OCI-M2 (cell line): ENCODE results near the gene CCDC86.

Experiments used
- DNase-seq: peaks from one replicate; lab custom pipeline; 2025; ENCODE audit not compliant: unreplicated experiment; lab: John Stamatoyannopoulos, UW

Gene CCDC86

DNA sequence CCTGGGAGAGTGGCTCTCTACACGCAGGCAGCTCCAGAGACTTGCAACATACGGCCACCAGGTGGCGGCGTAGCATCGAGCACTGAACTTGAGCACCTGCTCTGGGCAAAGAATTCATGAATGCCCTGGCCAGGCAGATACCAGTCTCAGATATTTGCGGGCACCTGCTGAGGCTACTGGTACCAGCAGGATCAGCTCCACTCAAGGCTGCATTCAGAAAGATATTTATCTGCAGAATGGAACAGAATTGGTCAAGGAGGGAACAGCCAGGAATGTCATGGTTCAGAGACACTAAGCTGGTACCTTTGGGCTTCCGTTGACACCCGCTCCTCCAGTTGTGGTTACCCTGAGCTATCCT is 10.8 kb upstream of the CCDC86 start:
- peak; percentile 42 for DNase-seq

- no peak for DNase-seq
Measured at GRCh38 chr11:60831501-60832079, 10.3 kb upstream of the CCDC86 start.

GRCh38 chr11:60834742-60835533 is 7.0 kb upstream of the CCDC86 start:
- DNase-seq, result no peak

GRCh38 chr11:60835534-60835846 is 6.4 kb upstream of the CCDC86 start:
- DNase-seq, result no peak

- DNase-seq, result no peak
Measured at GRCh38 chr11:60836866-60837515, 4.9 kb upstream of the CCDC86 start.

DNA sequence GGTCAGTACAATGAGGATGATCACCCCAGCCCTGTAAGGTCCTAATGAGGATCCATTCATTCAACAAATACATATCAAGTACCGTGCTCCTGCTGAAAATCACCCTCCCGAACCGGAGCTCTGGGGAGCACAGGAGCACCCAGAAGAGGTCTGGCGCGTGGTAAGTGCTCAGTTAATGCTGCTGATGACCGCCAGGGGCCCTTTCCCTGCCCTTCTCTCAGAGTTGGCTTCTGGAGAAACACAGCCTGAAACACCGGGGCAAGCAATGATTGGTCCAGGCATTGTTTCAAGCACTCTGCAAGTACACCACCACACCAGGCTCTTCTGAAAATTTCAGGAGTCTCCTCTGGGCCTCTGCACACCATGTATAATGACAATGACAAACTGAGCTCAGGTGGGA is 3.8 kb upstream of the CCDC86 start:
- DNase-seq, result no peak

GRCh38 chr11:60840470-60841430 is 1.2 kb upstream of the CCDC86 start:
- DNase-seq, result no peak

DNA sequence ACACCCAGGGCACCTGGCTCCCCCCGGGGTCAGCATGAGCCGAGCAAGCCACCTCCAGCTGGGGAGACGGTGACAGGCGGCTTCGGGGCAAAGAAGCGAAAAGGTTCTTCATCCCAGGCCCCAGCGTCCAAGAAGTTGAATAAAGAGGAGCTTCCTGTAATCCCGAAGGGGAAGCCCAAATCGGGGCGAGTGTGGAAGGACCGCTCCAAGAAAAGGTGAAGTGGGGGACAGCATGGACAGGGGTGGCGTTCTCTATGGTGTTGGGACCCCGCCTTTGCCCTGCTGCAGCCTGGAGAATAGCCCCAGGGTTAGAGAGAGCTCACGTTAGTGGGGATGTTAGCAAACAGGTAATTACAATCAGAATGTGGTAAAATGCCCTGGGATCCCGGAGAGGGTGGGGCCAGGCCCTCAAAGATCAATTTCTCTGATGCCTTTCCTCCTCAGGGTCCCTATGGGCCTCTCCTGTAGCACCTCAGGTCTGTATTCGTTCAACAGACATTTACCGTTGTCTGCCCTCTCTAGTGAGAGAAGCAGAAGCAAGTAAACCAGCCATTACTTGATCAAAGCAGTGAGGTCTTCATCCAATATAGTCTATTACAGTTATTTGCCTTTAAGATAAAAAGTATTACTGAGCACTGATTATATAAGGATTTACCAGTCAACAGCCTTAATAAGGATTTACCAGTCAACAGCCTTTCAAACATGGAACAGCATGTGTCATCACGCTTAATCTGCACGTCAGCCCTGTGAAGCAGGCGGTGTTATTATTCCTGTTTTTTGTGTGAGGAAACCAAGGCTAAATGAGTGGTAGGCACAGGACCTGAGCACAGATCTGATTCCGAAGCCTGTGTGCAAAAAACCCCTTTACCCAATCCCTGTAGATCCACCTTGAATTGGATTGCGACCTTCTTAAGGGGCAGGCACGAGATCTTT is 1.0 kb downstream of the CCDC86 start:
- no peak for DNase-seq

DNA sequence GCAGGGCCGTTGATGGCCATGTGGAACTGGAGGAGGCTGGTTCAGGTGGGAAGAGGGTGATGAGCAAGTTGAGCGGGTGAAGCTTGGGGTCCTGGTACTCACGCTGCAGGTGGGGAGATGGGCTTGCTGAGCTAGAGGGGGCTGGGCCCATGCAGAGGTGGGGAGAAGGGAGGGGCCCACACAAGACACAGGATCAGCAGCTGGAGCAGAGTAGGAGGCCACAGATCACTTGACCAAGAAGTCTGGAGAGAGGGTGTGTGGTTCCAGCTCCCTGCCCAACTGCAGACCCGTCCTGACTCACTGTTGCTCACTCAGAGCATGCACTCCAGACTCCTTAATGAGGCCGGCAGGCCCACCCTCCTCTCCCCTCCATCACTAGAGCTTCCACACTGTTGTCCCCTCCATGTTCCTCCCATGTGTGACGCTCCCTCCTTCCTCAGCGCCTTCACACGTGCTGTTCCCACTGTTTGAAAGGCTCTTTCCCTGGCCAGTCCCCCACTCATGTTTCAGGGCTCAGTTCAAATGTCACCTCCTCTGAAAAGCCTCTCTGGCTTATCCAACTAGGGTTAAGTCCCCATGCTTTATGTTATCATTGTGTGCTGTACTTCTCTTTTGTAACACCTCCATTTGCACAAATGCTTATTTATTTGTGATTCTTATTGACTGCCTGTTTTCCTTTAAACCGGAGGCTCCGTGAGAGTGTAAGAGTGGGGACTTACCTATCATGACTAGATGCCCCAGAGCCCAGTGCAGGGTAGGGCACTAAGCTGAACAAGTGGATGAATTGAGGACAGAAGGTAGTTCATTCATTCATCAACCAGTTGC is 2.3 kb downstream of the CCDC86 start:
- DNase-seq, result no peak

DNA sequence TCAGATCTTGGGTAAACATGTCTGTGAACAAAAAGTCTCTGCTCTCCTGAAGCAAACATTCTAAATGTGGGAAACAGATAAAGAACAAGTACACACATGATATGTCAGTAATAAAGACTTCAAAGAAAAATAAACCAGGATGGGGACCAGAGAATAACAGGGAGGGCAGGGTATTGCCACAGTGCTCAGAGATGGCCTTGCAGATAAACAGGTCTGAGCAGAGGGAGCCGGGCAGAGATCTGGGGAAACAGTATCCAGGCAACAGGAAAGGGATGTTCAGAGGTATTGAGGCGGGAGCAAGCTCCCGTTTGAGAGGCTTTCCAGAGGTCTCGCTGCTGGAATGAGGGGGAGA is 2.9 kb downstream of the CCDC86 start:
- no peak for DNase-seq

GRCh38 chr11:60845338-60845737 is 3.4 kb downstream of the CCDC86 start:
- no peak for DNase-seq

DNA sequence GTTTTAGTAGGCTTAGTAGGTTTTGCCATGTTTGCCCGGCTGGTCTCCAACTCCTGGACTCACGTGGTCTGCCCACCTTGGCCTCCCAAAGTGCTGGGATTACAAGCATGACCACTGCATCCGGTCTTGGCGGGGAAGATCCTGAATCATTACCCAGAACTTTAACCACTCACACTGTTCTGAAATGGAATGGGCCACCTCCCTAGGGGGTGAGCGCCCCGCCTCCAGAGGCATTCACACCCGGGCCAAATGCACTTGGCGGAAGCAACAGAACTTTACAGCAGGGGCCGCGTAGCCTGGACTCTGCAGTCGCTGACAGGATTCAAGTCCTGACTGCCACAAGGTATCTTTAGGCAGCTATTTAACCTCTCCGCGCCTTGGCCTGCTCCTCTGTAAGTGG is 5.4 kb downstream of the CCDC86 start:
- no peak for DNase-seq

DNA sequence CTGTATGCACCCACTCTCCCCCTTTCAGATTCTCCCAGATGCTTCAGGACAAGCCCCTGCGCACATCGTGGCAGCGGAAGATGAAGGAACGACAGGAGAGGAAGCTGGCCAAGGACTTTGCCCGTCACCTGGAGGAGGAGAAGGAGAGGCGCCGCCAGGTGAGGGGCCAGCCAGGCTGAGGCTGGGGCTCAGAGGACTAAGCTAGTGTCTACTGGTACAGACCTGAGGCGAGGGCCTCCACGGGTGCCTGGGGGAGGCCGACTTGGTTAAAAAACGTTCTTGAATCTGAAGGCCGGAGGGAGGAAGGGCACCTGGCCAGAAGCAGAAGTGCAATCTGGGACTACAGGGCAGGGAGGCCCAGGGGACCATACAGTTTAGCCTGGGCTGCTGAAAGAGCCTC is 6.0 kb downstream of the CCDC86 start:
- no peak for DNase-seq

DNA sequence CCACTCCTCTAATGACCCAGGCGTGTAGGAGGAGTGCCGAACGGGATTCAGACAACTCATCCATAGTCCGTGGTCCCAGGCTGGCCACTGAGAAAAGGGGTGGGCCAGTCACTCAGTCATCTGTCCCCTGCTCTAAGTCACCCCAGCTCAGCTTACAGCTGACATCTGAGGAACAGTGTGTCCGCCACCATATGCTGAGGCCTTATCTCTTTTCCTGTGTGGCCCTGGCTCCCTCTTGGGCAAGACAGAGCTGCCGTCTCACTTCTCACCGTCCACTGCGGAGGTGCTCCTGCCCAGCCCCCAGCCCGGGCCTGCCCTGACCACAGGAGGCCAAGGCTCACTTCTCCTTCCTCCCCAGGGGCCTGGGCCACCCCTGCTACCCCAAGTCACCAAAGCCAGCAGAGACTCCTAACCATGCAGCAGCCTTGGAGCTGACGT is 6.8 kb downstream of the CCDC86 start:
- no peak for DNase-seq

DNA sequence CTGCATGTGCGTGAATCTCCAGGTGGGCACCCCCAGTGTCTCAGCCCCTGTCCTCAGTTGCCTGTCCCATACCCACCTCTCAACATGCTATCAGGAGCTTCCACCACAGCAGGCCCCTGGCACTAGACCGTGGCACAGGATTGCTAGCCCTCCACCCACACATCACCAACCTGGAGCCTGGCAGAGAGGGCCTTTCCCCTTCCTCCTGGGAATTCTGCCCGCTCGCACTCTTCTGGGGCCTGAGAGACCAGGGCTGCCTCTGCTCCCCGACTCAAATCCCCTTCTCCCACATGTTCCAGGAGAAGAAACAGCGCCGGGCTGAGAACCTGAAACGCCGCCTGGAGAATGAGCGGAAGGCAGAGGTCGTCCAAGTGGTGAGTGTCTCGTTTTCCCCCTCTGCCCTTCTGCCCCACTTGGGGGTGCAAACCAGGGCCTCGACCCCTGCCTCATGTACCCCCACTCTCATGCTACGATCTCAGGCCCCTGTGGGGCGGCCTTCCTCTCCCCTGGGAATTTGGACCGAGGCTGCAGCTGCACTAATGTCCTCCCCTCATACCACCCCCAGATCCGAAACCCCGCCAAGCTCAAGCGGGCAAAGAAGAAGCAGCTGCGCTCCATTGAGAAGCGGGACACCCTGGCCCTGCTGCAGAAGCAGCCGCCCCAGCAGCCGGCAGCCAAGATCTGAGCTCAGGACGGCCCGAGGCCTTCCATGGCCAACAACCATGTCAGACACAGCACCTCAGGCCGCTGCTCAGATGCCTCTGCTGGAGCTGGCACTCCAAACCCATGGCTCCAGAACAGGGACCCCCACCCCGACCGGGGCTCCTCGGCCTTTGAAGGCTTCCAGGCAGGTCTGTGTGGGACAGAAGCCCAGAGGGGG is 8.0 kb downstream of the CCDC86 start:
- DNase-seq, result no peak

GRCh38 chr11:60851327-60852104 is 9.6 kb downstream of the CCDC86 start:
- DNase-seq, result no peak

DNA sequence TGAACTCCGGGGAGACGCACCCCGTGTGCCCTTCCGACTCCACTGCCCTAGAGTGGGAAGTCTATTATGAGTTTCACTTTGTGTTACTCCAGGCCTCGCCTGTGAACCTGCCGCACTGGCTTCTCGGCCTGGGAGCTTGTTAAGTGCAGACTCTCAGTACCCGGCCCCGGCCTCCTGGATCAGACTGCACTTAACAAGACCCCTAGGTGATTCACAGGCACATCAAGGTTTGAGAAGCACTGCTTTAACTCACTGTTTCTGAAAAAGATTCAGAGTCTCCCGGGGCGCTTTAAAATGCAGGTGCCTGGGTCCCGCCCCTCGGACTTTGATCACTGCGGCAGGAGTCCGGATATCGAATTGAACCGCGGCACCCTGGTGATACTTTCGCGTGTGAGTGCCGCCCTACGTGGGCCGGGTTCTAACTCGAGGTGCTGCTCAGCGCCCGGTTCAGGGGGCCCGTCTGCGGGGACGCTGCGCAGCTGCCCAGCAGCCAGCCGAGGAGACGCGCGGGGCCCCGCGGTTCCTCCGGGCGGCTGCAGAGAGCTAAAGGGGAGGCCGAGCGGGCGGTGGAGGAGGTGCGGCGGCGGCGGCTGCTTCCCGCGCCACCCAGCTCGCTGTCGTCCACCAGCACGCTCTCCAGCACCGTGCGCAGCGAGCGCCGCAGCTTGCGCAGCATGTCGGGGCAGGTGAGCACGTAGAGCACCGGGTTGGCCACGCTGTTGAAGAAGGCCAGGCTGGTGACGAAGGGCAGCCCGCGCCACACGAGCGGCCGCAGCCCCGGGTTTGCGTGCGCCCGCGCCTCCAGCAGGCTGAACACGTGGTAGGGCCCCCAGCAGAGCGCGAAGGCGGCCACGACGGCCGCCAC is 10.4 kb downstream of the CCDC86 start:
- no peak for DNase-seq
